SK-N-SH (cell line): ENCODE results near the gene TEAD1. TPM values are rescaled to one million over a fixed set of nuclear protein-coding genes. Genes with fewer than 3 reads are reported as not detected.

Experiments
- CTCF ChIA-PET: fragments of 300-600, 350-600 bp; formaldehyde crosslinking; extraction: SDS; loops from one replicate; lab custom pipeline; 2021; lab: Yijun Ruan, JAX
- POLR2A ChIA-PET: fragments of 350-600 bp; sonication (Branson Sonifier 250); formaldehyde crosslinking; extraction: SDS; loops from one replicate; lab custom pipeline; 2020; ENCODE audit warnings: antibody characterized with exemption, inconsistent platforms; lab: Yijun Ruan, JAX
- DNase-seq: peaks from one replicate; pipeline ENCODE4 v3.0.0; 2012
- H2AFZ ChIP-seq: fragments of 200-600 bp; sonication (generic); 2 replicates; pipeline ENCODE4 v1.8.1; 2016; ENCODE audit warnings: antibody characterized with exemption, mild to moderate bottlenecking, low read depth
- H3F3A ChIP-seq: fragments of 200-600 bp; sonication (generic); replicated peaks from 2 replicates; pipeline ENCODE3; 2016; ENCODE audit warnings: antibody characterized with exemption, mild to moderate bottlenecking; ENCODE audit not compliant: insufficient read depth
- H3K27ac ChIP-seq, 2 experiments: fragments of 200-500 bp in 1 of 2; fragments of 200-600 bp in 1 of 2; sonication (Bioruptor generic) in 1 of 2; sonication (generic), shearing (Covaris generic) in 1 of 2; 2 replicates each; pipeline versions ENCODE4 v1.5.1 to v1.6.1; 2014 to 2016; ENCODE audit warnings: low read depth in 2 of 2, inconsistent platforms in 1 of 2, low read length in 1 of 2, mild to moderate bottlenecking in 1 of 2, mixed read lengths in 1 of 2
- H3K27me3 ChIP-seq: fragments of 200-600 bp; sonication (generic), shearing (Covaris generic); 2 replicates; pipeline ENCODE4 v1.6.1; 2016; ENCODE audit warnings: mixed run types; ENCODE audit not compliant: insufficient read depth
- H3K36me3 ChIP-seq, 2 experiments: fragments of 200-500 bp in 1 of 2; fragments of 200-600 bp in 1 of 2; sonication (Bioruptor generic) in 1 of 2; sonication (generic) in 1 of 2; replicated peaks in 1 of 2; 2 replicates each; pipeline versions ENCODE3 to v1.5.1; 2014 to 2016; ENCODE audit warnings: low read length in 1 of 2, mild to moderate bottlenecking in 1 of 2; ENCODE audit not compliant: insufficient read depth in 2 of 2, control insufficient read depth in 1 of 2
- H3K4me1 ChIP-seq, 2 experiments: fragments of 200-500 bp in 1 of 2; fragments of 200-600 bp in 1 of 2; sonication (Bioruptor generic) in 1 of 2; sonication (generic), shearing (Covaris generic) in 1 of 2; 2 replicates each; pipeline versions ENCODE4 v1.5.1 to v1.6.1; 2014 to 2016; ENCODE audit warnings: low read depth in 1 of 2, low read length in 1 of 2, mixed run types in 1 of 2; ENCODE audit not compliant: insufficient read depth in 2 of 2, control insufficient read depth in 1 of 2
- H3K4me2 ChIP-seq: fragments of 200-600 bp; sonication (generic), shearing (Covaris generic); 2 replicates; pipeline ENCODE4 v1.6.1; 2017; ENCODE audit warnings: mixed run types
- H3K4me3 ChIP-seq, 2 experiments: fragments of 200-500 bp in 1 of 2; fragments of 200-600 bp in 1 of 2; sonication (Bioruptor generic) in 1 of 2; sonication (generic), shearing (Covaris generic) in 1 of 2; 2 replicates each; pipeline versions ENCODE4 v1.5.1 to v1.8.1; 2014 to 2016; ENCODE audit warnings: low read depth in 2 of 2, inconsistent platforms in 1 of 2, low read length in 1 of 2, mild to moderate bottlenecking in 1 of 2, mixed read lengths in 1 of 2, moderate library complexity in 1 of 2
- H3K79me2 ChIP-seq: fragments of 200-600 bp; sonication (generic); 2 replicates; pipeline ENCODE4 v1.8.1; 2017; ENCODE audit warnings: mild to moderate bottlenecking; ENCODE audit not compliant: insufficient read depth
- H3K9ac ChIP-seq: fragments of 200-600 bp; sonication (generic); 2 replicates; pipeline ENCODE4 v1.6.1; 2017; ENCODE audit warnings: mixed run types
- H3K9me2 ChIP-seq: fragments of 200-600 bp; sonication (generic); 2 replicates; pipeline ENCODE4 v1.6.1; 2017; ENCODE audit warnings: mixed run types
- H3K9me3 ChIP-seq: fragments of 200-600 bp; sonication (generic); 2 replicates; pipeline ENCODE4 v1.6.1; 2017; ENCODE audit warnings: mixed run types, mild to moderate bottlenecking, moderate library complexity
- H4K20me1 ChIP-seq: fragments of 200-600 bp; sonication (generic); 2 replicates; pipeline ENCODE4 v1.6.1; 2017; ENCODE audit warnings: mild to moderate bottlenecking, mixed run types; ENCODE audit not compliant: insufficient read depth
- ELF1 ChIP-seq: IDR thresholded peaks from 2 replicates; pipeline ENCODE4 v1.4.0; 2012
- EP300 ChIP-seq, 2 experiments: IDR thresholded peaks; 2 replicates each; pipeline versions ENCODE4 v1.4.0 to v1.6.1; 2012; ENCODE audit warnings: borderline replicate concordance in 1 of 2, low read depth in 1 of 2, low read length in 1 of 2
- EZH2phosphoT487 ChIP-seq: fragments of 200-600 bp; sonication (generic); IDR thresholded peaks from 2 replicates; pipeline ENCODE4 v1.6.1; 2017; ENCODE audit warnings: low read depth, mixed run types, mild to moderate bottlenecking, antibody characterized with exemption, moderate library complexity, borderline replicate concordance
- GATA2 ChIP-seq: sonication (generic); formaldehyde crosslinking; IDR thresholded peaks from 2 replicates; pipeline ENCODE4 v1.5.0; 2020; ENCODE audit warnings: mild to moderate bottlenecking, missing genetic modification reagents
- JUND ChIP-seq: IDR thresholded peaks from 2 replicates; pipeline ENCODE4 v1.4.0; 2012
- MXI1 ChIP-seq: IDR thresholded peaks from 2 replicates; pipeline ENCODE4 v1.6.1; 2012; ENCODE audit warnings: mild to moderate bottlenecking, low read depth, low read length, improper control_type of control experiment
- NFIC ChIP-seq: IDR thresholded peaks from 2 replicates; pipeline ENCODE4 v1.4.0; 2012; ENCODE audit warnings: borderline replicate concordance
- POLR2AphosphoS5 ChIP-seq: IDR thresholded peaks from 2 replicates; pipeline ENCODE4 v1.6.1; 2012; ENCODE audit warnings: low read depth, low read length
- RAD21 ChIP-seq: IDR thresholded peaks from 2 replicates; pipeline ENCODE4 v1.6.1; 2012; ENCODE audit warnings: mild to moderate bottlenecking, low read length
- RCOR1 ChIP-seq: fragments of 150-350 bp; IDR thresholded peaks from 2 replicates; pipeline ENCODE4 v1.6.1; 2017; ENCODE audit warnings: antibody characterized with exemption, low read length
- RFX5 ChIP-seq: IDR thresholded peaks from 2 replicates; pipeline ENCODE4 v1.6.1; 2012; ENCODE audit warnings: mild to moderate bottlenecking, improper control_type of control experiment, low read length
- SIN3A ChIP-seq: IDR thresholded peaks from 2 replicates; pipeline ENCODE4 v1.6.1; 2012; ENCODE audit warnings: low read depth, mild to moderate bottlenecking, low read length, moderate library complexity, borderline replicate concordance
- TAF1 ChIP-seq: IDR thresholded peaks from 2 replicates; pipeline ENCODE4 v1.6.1; 2012; ENCODE audit warnings: low read depth, mild to moderate bottlenecking, low read length, moderate library complexity, borderline replicate concordance
- USF2 ChIP-seq: fragments of 150-350 bp; IDR thresholded peaks from 2 replicates; pipeline ENCODE4 v1.6.1; 2017; ENCODE audit warnings: antibody characterized with exemption, low read length, low read depth, borderline replicate concordance
- YY1 ChIP-seq: IDR thresholded peaks from 2 replicates; pipeline ENCODE4 v1.4.0; 2012; ENCODE audit warnings: low read depth, mild to moderate bottlenecking
- WGBS: methylation state at CpG from one replicate; pipeline ENCODE4 v1.1.6; 2017; ENCODE audit warnings: low lambda C conversion rate; 5-methylcytosine and 5-hydroxymethylcytosine counted together
- polyA plus RNA-seq, 3 experiments: library from polyadenylated mRNA; depleted of rRNA; stranded (reverse); fragments of >200 nt; gene quantifications; 2 replicates each; pipeline ENCODE4 v1.2.3, GENCODE V29; 2012
- TF ChIP-seq, protein P1 (sequence below): IDR thresholded peaks from 2 replicates; pipeline ENCODE4 v1.4.0; 2012; ENCODE audit warnings: low read depth, borderline replicate concordance
- TF ChIP-seq, protein P2 (sequence below): IDR thresholded peaks from 2 replicates; pipeline ENCODE4 v1.4.0; 2012; ENCODE audit warnings: low read depth
- TF ChIP-seq, protein P3 (sequence below): IDR thresholded peaks from 2 replicates; pipeline ENCODE4 v1.4.0; 2012; ENCODE audit warnings: low read depth, borderline replicate concordance

The TEAD1 gene
- polyA plus RNA-seq, 1 of the 3 experiments (the other 2 are of a cell fraction) = 31.2 TPM

DNA sequence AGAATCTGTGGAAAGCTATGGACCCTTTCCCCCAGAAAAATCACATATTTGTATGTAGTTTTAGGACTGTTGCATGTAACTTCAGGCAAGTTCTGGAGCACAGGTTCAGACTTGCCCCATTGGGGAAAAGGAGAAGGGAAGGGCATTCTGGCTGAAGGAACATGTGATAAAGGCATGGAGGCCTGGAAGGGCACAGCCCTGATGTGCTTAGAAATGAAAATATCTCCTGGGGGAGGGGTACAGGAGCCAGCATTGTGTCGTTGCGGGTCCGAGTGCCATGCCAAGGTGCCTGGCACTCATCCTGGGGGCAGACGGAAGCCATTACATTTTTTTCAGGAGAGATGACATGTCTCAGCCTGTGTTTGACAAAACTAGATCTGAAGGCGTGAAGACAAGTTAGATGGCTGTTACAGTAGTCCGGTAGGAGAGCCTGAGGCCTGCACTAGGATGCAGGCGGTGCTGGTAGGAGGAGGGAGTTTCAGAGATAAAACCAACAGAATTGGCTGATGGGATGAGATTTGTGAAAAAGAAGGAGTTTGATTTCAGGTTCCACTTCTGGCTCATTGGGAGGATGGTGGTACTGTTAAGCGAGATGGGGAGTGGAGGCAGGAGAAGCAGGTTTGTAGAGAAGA lies 96.9 kb downstream of the TEAD1 start:
- H2AFZ ChIP-seq = no peak overlapping the region
- H3F3A ChIP-seq = peaks cover 34% of the 10 kb centered on the region
- 0 out of 2 replicates have a peak overlapping the region, but pooled peaks have one; percentile 1 for H3K9ac ChIP-seq
- TF ChIP-seq, protein P1, sequence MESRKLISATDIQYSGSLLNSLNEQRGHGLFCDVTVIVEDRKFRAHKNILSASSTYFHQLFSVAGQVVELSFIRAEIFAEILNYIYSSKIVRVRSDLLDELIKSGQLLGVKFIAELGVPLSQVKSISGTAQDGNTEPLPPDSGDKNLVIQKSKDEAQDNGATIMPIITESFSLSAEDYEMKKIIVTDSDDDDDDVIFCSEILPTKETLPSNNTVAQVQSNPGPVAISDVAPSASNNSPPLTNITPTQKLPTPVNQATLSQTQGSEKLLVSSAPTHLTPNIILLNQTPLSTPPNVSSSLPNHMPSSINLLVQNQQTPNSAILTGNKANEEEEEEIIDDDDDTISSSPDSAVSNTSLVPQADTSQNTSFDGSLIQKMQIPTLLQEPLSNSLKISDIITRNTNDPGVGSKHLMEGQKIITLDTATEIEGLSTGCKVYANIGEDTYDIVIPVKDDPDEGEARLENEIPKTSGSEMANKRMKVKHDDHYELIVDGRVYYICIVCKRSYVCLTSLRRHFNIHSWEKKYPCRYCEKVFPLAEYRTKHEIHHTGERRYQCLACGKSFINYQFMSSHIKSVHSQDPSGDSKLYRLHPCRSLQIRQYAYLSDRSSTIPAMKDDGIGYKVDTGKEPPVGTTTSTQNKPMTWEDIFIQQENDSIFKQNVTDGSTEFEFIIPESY = no peak
- TF ChIP-seq SIN3A = no peak
- TF ChIP-seq ELF1 = no peak
- no peak for TF ChIP-seq RAD21
- TF ChIP-seq TAF1 = no peak
- TF ChIP-seq, protein P2, sequence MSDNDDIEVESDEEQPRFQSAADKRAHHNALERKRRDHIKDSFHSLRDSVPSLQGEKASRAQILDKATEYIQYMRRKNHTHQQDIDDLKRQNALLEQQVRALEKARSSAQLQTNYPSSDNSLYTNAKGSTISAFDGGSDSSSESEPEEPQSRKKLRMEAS = no peak
- TF ChIP-seq YY1 = no peak
- no peak for TF ChIP-seq MXI1
- no peak for TF ChIP-seq POLR2AphosphoS5
- no peak for TF ChIP-seq USF2
- TF ChIP-seq JUND = no peak
- no peak for TF ChIP-seq NFIC
- no peak for TF ChIP-seq RCOR1
- no peak for TF ChIP-seq EP300 (IDR thresholded peaks at IDR 0.05; ENCODE audit: borderline replicate concordance in 1 of 2, low read depth in 1 of 2, low read length in 1 of 2)
- TF ChIP-seq, protein P3, sequence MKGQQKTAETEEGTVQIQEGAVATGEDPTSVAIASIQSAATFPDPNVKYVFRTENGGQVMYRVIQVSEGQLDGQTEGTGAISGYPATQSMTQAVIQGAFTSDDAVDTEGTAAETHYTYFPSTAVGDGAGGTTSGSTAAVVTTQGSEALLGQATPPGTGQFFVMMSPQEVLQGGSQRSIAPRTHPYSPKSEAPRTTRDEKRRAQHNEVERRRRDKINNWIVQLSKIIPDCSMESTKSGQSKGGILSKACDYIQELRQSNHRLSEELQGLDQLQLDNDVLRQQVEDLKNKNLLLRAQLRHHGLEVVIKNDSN = no peak
- TF ChIP-seq EZH2phosphoT487 = no peak
- no peak for TF ChIP-seq RFX5
- no peak for TF ChIP-seq GATA2
- H3K79me2 ChIP-seq = peaks cover 100% of the 10 kb centered on the region
- no peak overlapping the region for H3K4me3 ChIP-seq
- no peaks in the 10 kb centered on the region for H3K9me2 ChIP-seq
- H3K27ac ChIP-seq = peak overlapping the region; percentile 62 to 90
- peaks cover 30% of the 10 kb centered on the region for H4K20me1 ChIP-seq
- POLR2A ChIA-PET = no interaction called here
- CTCF ChIA-PET = interaction anchor here (1.2 to 1.4 kb wide), 2 partner anchors 11 to 483 kb away, joined by 3 read pairs; no protein-coding TSS in a partner anchor
- H3K36me3 ChIP-seq = peaks cover 0 to 6% of the 10 kb centered on the region in 2 experiments
- DNase-seq = no peak
- peak overlapping the region; percentile 31; the same call in 1 of the 2 replicates for H3K4me2 ChIP-seq
- 93% methylated on average over 8 of the region's 8 CpGs for WGBS
- no peaks in the 10 kb centered on the region for H3K9me3 ChIP-seq
- no peaks in the 10 kb centered on the region for H3K27me3 ChIP-seq
- H3K4me1 ChIP-seq = peaks cover 46 to 61% of the 10 kb centered on the region in 2 experiments
